Loucy (cell line): ENCODE measurements around the gene AATK.

Experiments
- EZH2phosphoT487 ChIP-seq: fragments of 200-600 bp; IDR thresholded peaks from 2 replicates; pipeline ENCODE4 v1.6.1; 2018; ENCODE audit warnings: antibody characterized with exemption, mild to moderate bottlenecking, moderate library complexity, borderline replicate concordance
- TF ChIP-seq, protein P1 (sequence below): fragments of 200-600 bp; sonication (generic); conservative IDR thresholded peaks from 2 replicates; pipeline ENCODE4 v1.5.1; 2014; ENCODE audit warnings: mild to moderate bottlenecking, antibody characterized with exemption, low read length

DNA sequence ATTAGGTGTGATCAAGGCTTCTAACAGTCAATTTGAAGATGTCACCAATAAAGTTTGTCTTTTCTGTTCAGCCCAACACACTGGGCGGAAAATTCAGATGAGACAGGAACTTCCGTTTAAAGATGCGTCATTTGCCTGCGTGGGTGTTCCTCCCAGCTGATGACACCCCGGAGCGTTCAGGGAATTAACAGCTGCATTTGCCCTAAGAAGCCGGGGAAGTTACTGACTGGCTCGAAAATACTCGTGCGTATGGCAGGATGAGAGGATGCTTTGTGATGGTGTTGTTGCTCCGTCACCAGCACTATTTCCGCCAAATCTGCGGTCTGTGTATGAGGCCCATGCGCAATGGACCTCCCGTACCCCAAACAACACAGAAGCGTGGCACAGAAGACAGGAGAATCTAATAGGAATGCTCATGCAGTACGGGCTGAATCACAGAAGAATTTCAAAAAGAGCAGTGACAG, 12.6 kb downstream of the AATK start:
- TF ChIP-seq, protein P1, sequence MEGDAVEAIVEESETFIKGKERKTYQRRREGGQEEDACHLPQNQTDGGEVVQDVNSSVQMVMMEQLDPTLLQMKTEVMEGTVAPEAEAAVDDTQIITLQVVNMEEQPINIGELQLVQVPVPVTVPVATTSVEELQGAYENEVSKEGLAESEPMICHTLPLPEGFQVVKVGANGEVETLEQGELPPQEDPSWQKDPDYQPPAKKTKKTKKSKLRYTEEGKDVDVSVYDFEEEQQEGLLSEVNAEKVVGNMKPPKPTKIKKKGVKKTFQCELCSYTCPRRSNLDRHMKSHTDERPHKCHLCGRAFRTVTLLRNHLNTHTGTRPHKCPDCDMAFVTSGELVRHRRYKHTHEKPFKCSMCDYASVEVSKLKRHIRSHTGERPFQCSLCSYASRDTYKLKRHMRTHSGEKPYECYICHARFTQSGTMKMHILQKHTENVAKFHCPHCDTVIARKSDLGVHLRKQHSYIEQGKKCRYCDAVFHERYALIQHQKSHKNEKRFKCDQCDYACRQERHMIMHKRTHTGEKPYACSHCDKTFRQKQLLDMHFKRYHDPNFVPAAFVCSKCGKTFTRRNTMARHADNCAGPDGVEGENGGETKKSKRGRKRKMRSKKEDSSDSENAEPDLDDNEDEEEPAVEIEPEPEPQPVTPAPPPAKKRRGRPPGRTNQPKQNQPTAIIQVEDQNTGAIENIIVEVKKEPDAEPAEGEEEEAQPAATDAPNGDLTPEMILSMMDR: no peak
- TF ChIP-seq EZH2phosphoT487: no peak
